Keratinocyte (primary cell): ENCODE data around the gene OR10C1. TPM values are rescaled to one million over a fixed set of nuclear protein-coding genes. Genes with fewer than 3 reads are reported as not detected.

Experiments used
- DNase-seq: peaks from one replicate; pipeline ENCODE4 v3.0.0-alpha.2; 2011; ENCODE audit warnings: low read depth, missing footprints, low spot score
- FAIRE-seq: peaks from 2 replicates; lab custom pipeline; 2011; peaks lifted over from hg19 to GRCh38; lab: Jason Lieb, UNC
- H2AFZ ChIP-seq: 2 replicates; pipeline ENCODE4 v1.6.0; 2012; ENCODE audit warnings: low read length, control low read depth, inconsistent platforms; ENCODE audit not compliant: control insufficient read depth
- H3K27ac ChIP-seq: 2 replicates; pipeline ENCODE4 v1.5.1; 2011; ENCODE audit warnings: low read length; ENCODE audit not compliant: control insufficient read depth, insufficient read depth
- H3K27me3 ChIP-seq: 3 replicates; pipeline ENCODE4 v1.6.0; 2011; ENCODE audit warnings: low read length; ENCODE audit not compliant: control insufficient read depth, insufficient read depth; ENCODE audit errors: extremely low read depth
- H3K36me3 ChIP-seq, 2 experiments: 2 replicates in 1 of 2; 3 replicates in 1 of 2; pipeline ENCODE4 v1.5.1; 2011; ENCODE audit warnings: low read length in 2 of 2, mild to moderate bottlenecking in 1 of 2; ENCODE audit not compliant: control insufficient read depth in 2 of 2, insufficient read depth in 2 of 2; ENCODE audit errors: extremely low read depth in 1 of 2
- H3K4me1 ChIP-seq: 3 replicates; pipeline ENCODE4 v1.5.1; 2011; ENCODE audit warnings: low read length; ENCODE audit not compliant: control insufficient read depth, insufficient read depth; ENCODE audit errors: extremely low read depth
- H3K4me2 ChIP-seq: 3 replicates; pipeline ENCODE4 v1.6.0; 2011; ENCODE audit warnings: low read depth, low read length; ENCODE audit not compliant: control insufficient read depth, insufficient read depth; ENCODE audit errors: extremely low read depth
- H3K4me3 ChIP-seq, 3 experiments: fragments of 200-600 bp in 1 of 3; sonication (generic) in 1 of 3; 2 replicates in 2 of 3; 3 replicates in 1 of 3; pipeline ENCODE4 v1.5.1; 2011 to 2016; ENCODE audit warnings: low read length in 3 of 3, mild to moderate bottlenecking in 3 of 3, control low read depth in 2 of 3, inconsistent platforms in 1 of 3, low read depth in 1 of 3, mixed read lengths in 1 of 3, mixed run types in 1 of 3, moderate library complexity in 1 of 3; ENCODE audit not compliant: control insufficient read depth in 2 of 3, insufficient read depth in 2 of 3; ENCODE audit errors: extremely low read depth in 1 of 3
- H3K79me2 ChIP-seq: 2 replicates; pipeline ENCODE4 v1.6.0; 2012; ENCODE audit warnings: low read length; ENCODE audit not compliant: control insufficient read depth, insufficient read depth
- H3K9ac ChIP-seq: 3 replicates; pipeline ENCODE4 v1.6.0; 2011; ENCODE audit warnings: low read length; ENCODE audit not compliant: control insufficient read depth, insufficient read depth; ENCODE audit errors: extremely low read depth
- H3K9me1 ChIP-seq: 3 replicates; pipeline ENCODE4 v1.6.0; 2011; ENCODE audit warnings: low read length; ENCODE audit not compliant: control insufficient read depth, insufficient read depth; ENCODE audit errors: extremely low read depth
- H3K9me3 ChIP-seq: 2 replicates; pipeline ENCODE4 v1.5.1; 2012; ENCODE audit warnings: low read depth, low read length; ENCODE audit not compliant: control insufficient read depth
- H4K20me1 ChIP-seq: 3 replicates; pipeline ENCODE4 v1.6.0; 2011; ENCODE audit warnings: low read length; ENCODE audit not compliant: control insufficient read depth, insufficient read depth; ENCODE audit errors: extremely low read depth
- CTCF ChIP-seq, 3 experiments: IDR thresholded peaks in 1 of 3; conservative IDR thresholded peaks in 1 of 3; optimal IDR thresholded peaks in 1 of 3; 2 replicates in 2 of 3; 3 replicates in 1 of 3; pipeline versions ENCODE3 to v1.5.1; 2011; ENCODE audit warnings: low read length in 3 of 3, mild to moderate bottlenecking in 3 of 3, moderate library complexity in 2 of 3, control low read depth in 1 of 3, inconsistent platforms in 1 of 3; ENCODE audit not compliant: insufficient read depth in 2 of 3; ENCODE audit errors: extremely low read depth in 1 of 3
- EZH2 ChIP-seq: IDR thresholded peaks from one replicate; pipeline ENCODE4 v1.6.1; 2012; ENCODE audit warnings: inconsistent platforms, mild to moderate bottlenecking, low read length, moderate library complexity
- dilution Hi-C: fragments of 300-500 bp; cut with MboI; formaldehyde crosslinking; loops from one replicate; pipeline ENCODE4 v1.7.0; 2020; ENCODE audit warnings: low sequenced_read_pairs; ENCODE audit not compliant: extremely low pct_ligation_motif_present
- polyA plus RNA-seq, 5 experiments: library from polyadenylated mRNA; depleted of rRNA in 3 of 5; stranded (reverse) in 3 of 5; stranded (forward) in 1 of 5; unstranded in 1 of 5; fragments of >200 nt; gene quantifications; 1 replicate in 1 of 5; 2 replicates in 3 of 5; 3 replicates in 1 of 5; pipeline versions ENCODE4 v1.2.1 to v1.2.3, GENCODE V29; 2011 to 2012; ENCODE audit warnings: missing spikeins in 2 of 5, low read depth in 1 of 5, low replicate concordance in 1 of 5

Gene OR10C1
- polyA plus RNA-seq, 1 donor (not counting 4 experiments of a cell fraction or from before 2014, with no cell fraction given): not detected

GRCh38 chr6:29456971-29457370 lies 17.9 kb downstream of the OR10C1 start, which contains the start of the genes OR11A1 and OR2H1:
TSS of gene OR11A1 (minus strand) at chr6:29457071. CDS start at chr6:29427641, 29,430 bp downstream.
TSS of gene OR2H1 (plus strand) at chr6:29457155. CDS start at chr6:29461770, 4,615 bp downstream.
- H4K20me1 ChIP-seq: no peaks in the 10 kb centered on the region
- no peaks in the 10 kb centered on the region for H3K4me1 ChIP-seq
- DNase-seq: no peak
- TF ChIP-seq CTCF (optimal IDR thresholded peaks at IDR 0.05 in 1 of 3, IDR thresholded peaks at IDR 0.05 in 1 of 3, conservative IDR thresholded peaks at IDR 0.05 in 1 of 3; ENCODE audit: extremely low read depth in 1 of 3, insufficient read depth in 2 of 3, low read length in 3 of 3) (no peak), EZH2 (no peak)
- FAIRE-seq: no peak
- H3K79me2 ChIP-seq: no peaks in the 10 kb centered on the region
- no peak within 1 kb of the TSS for H3K27ac ChIP-seq
- no peaks in the 10 kb centered on the region for H3K9me3 ChIP-seq
- H3K27me3 ChIP-seq: peaks cover 4% of the 10 kb centered on the region
- dilution Hi-C loops: no loop called here
- H3K36me3 ChIP-seq: no peaks in the 10 kb centered on the region
- H2AFZ ChIP-seq: no peak within 1 kb of the TSS
- H3K9ac ChIP-seq: no peak within 1 kb of the TSS
- no peak within 1 kb of the TSS for H3K4me3 ChIP-seq
- no peak within 1 kb of the TSS for H3K4me2 ChIP-seq
- H3K9me1 ChIP-seq: no peaks in the 10 kb centered on the region

- peaks cover 4% of the 10 kb centered on the region for H3K27me3 ChIP-seq
- no peaks in the 10 kb centered on the region for H4K20me1 ChIP-seq
- no peak overlapping the region for H3K9ac ChIP-seq
- no peaks in the 10 kb centered on the region for H3K9me1 ChIP-seq
- H3K27ac ChIP-seq: no peak overlapping the region
- dilution Hi-C loops: no loop called here
- no peak for FAIRE-seq
- TF ChIP-seq EZH2 (no peak), CTCF (optimal IDR thresholded peaks at IDR 0.05 in 1 of 3, IDR thresholded peaks at IDR 0.05 in 1 of 3, conservative IDR thresholded peaks at IDR 0.05 in 1 of 3; ENCODE audit: extremely low read depth in 1 of 3, insufficient read depth in 2 of 3, low read length in 3 of 3) (no peak)
- peaks cover 4% of the 10 kb centered on the region for H3K4me1 ChIP-seq
- H3K9me3 ChIP-seq: no peaks in the 10 kb centered on the region
- no peaks in the 10 kb centered on the region for H3K36me3 ChIP-seq
- DNase-seq: no peak
- no peak overlapping the region for H3K4me2 ChIP-seq
- no peak overlapping the region for H3K4me3 ChIP-seq
- no peak overlapping the region for H2AFZ ChIP-seq
- H3K79me2 ChIP-seq: no peaks in the 10 kb centered on the region
Measured at GRCh38 chr6:29461021-29461814, 22.1 kb downstream of the OR10C1 start.
